Osteoblast (primary cell): ENCODE results near the gene PPIL3. TPM values are rescaled to one million over a fixed set of nuclear protein-coding genes. Genes with fewer than 3 reads are reported as not detected.

Source experiments
- DNase-seq: peaks from one replicate; pipeline ENCODE4 v3.0.0; 2011; ENCODE audit warnings: low spot score, mixed read lengths; ENCODE audit not compliant: insufficient read length; ENCODE audit errors: missing footprints
- H2AFZ ChIP-seq: 2 replicates; pipeline ENCODE4 v1.6.0; 2011; ENCODE audit warnings: mild to moderate bottlenecking, low read length
- H3K27ac ChIP-seq: 2 replicates; pipeline ENCODE4 v1.5.1; 2011; ENCODE audit warnings: mild to moderate bottlenecking, low read depth, low read length, moderate library complexity
- H3K27me3 ChIP-seq: 2 replicates; pipeline ENCODE4 v1.6.0; 2012; ENCODE audit warnings: mild to moderate bottlenecking, control low read depth, inconsistent platforms, low read length, moderate library complexity; ENCODE audit not compliant: insufficient read depth
- H3K36me3 ChIP-seq: 2 replicates; pipeline ENCODE4 v1.5.1; 2011; ENCODE audit warnings: mild to moderate bottlenecking, low read length, control low read depth, moderate library complexity; ENCODE audit not compliant: insufficient read depth
- H3K4me1 ChIP-seq: 2 replicates; pipeline ENCODE4 v1.5.1; 2011; ENCODE audit warnings: mild to moderate bottlenecking, low read length, control low read depth, moderate library complexity; ENCODE audit not compliant: insufficient read depth
- H3K4me2 ChIP-seq: 2 replicates; pipeline ENCODE4 v1.6.0; 2011; ENCODE audit warnings: mild to moderate bottlenecking, low read length; ENCODE audit not compliant: insufficient read depth
- H3K4me3 ChIP-seq: fragments of 200-600 bp; sonication (generic); 3 replicates; pipeline ENCODE4 v1.5.1; 2012; ENCODE audit warnings: mild to moderate bottlenecking, low read length, inconsistent platforms; ENCODE audit not compliant: insufficient read depth
- H3K79me2 ChIP-seq: 2 replicates; pipeline ENCODE4 v1.6.0; 2012; ENCODE audit warnings: mild to moderate bottlenecking, low read length, control low read depth, inconsistent platforms; ENCODE audit not compliant: insufficient read depth
- H3K9me3 ChIP-seq: 2 replicates; pipeline ENCODE4 v1.5.1; 2011; ENCODE audit warnings: low read depth, low read length, control low read depth
- H4K20me1 ChIP-seq: 2 replicates; pipeline ENCODE4 v1.6.0; 2012; ENCODE audit warnings: mild to moderate bottlenecking, low read length, control low read depth; ENCODE audit not compliant: insufficient read depth
- CTCF ChIP-seq: IDR thresholded peaks from 2 replicates; pipeline ENCODE4 v1.5.1; 2011; ENCODE audit warnings: mild to moderate bottlenecking, low read depth, low read length, moderate library complexity; ENCODE audit errors: extremely low read depth
- total RNA-seq: library from RNA; depleted of rRNA; stranded (reverse); fragments of >200 nt; gene quantifications from 2 replicates; pipeline ENCODE4 v1.2.3, GENCODE V29; 2012

PPIL3 gene
- 45.2 and 51.6 TPM in 2 replicates for total RNA-seq

GRCh38 chr2:200888704-200889625, at the start of gene PPIL3, which contains the start of gene NIF3L1:
PPIL3 (minus strand) TSS chr2:200889077; CDS start chr2:200887615, 1,462 bp downstream.
NIF3L1 (plus strand) TSS chr2:200889371; CDS start chr2:200891944, 2,573 bp downstream.
- Histone ChIP-seq H3K79me2 (peaks cover 46% of the 10 kb centered on the region), H4K20me1 (no peaks in the 10 kb centered on the region), H3K36me3 (peaks cover 16% of the 10 kb centered on the region), H2AFZ (peak within 1 kb of the TSS; percentile 93), H3K9me3 (no peaks in the 10 kb centered on the region), H3K27ac (peak within 1 kb of the TSS; percentile 94), H3K4me3 (peak within 1 kb of the TSS; percentile 81), H3K27me3 (no peaks in the 10 kb centered on the region), H3K4me1 (peaks cover 12% of the 10 kb centered on the region), H3K4me2 (peak within 1 kb of the TSS; percentile 90)
- DNase-seq = peak; percentile 85
- TF ChIP-seq CTCF = no peak

GRCh38 chr2:200930947-200931626, 42.2 kb upstream of the PPIL3 start:
- Histone ChIP-seq H3K4me1 (peaks cover 9% of the 10 kb centered on the region), H4K20me1 (no peaks in the 10 kb centered on the region), H3K36me3 (peaks cover 40% of the 10 kb centered on the region), H3K27ac (peak overlapping the region; percentile 32), H3K9me3 (no peaks in the 10 kb centered on the region), H3K27me3 (no peaks in the 10 kb centered on the region), H2AFZ (no peak overlapping the region), H3K4me3 (no peak overlapping the region), H3K79me2 (no peaks in the 10 kb centered on the region), H3K4me2 (no peak overlapping the region)
- TF ChIP-seq CTCF = no peak
- DNase-seq = no peak

- H4K20me1 ChIP-seq = no peaks in the 10 kb centered on the region
- no peak overlapping the region for H3K27ac ChIP-seq
- no peaks in the 10 kb centered on the region for H3K27me3 ChIP-seq
- H3K4me3 ChIP-seq = no peak overlapping the region
- TF ChIP-seq CTCF = no peak
- no peak overlapping the region for H2AFZ ChIP-seq
- no peaks in the 10 kb centered on the region for H3K79me2 ChIP-seq
- DNase-seq = peak; percentile 32
- peaks cover 27% of the 10 kb centered on the region for H3K36me3 ChIP-seq
- H3K4me2 ChIP-seq = no peak overlapping the region
- peaks cover 9% of the 10 kb centered on the region for H3K4me1 ChIP-seq
- H3K9me3 ChIP-seq = no peaks in the 10 kb centered on the region
These were observed 40.7 kb upstream of the PPIL3 start for GRCh38 chr2:200929334-200930249.
